HG02943 (cell line): ENCODE data around the gene ZFYVE28.

ENCODE experiments used
- ATAC-seq: cut with Tn5 transposase; IDR thresholded peaks from one replicate; pipeline ENCODE4 v1.9.1; 2021; ENCODE audit warnings: mild to moderate bottlenecking, low read depth, moderate library complexity; ENCODE audit not compliant: unreplicated experiment

The ZFYVE28 gene

GRCh38 chr4:2254665-2255500 is 163.6 kb downstream of the ZFYVE28 start:
- ATAC-seq, result no peak

GRCh38 chr4:2253160-2254084 is 165.0 kb downstream of the ZFYVE28 start:
- no peak for ATAC-seq

DNA sequence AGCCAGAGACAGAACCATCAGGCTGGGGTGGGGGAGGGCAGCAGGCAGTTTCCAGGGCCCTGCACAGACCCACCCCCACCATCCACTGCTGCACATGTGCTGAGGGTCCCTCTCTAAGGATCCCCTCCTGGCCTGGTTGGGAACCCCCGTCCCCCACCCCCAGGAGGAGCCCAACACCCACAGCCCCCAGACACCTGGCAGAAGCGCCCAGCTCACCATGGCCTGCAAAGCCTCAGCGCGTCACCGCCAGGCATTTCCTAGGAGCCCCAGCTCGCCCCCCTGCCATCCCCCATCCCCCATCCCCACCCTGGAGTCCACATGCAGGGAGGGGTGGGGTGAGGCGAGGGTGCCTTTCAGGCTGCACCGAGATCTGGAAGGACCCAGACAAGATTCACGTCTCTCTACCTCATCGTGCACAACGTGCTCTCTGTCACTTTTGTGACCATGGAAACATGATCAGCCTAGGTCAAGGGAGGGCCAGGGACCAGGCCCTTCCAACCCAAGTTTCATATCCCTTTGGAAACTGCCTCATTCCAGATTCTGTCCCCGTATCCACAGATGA is 165.8 kb downstream of the ZFYVE28 start:
- no peak for ATAC-seq

GRCh38 chr4:2251795-2252529 is 166.5 kb downstream of the ZFYVE28 start:
- ATAC-seq, result no peak

- no peak for ATAC-seq
These were observed 167.2 kb downstream of the ZFYVE28 start for GRCh38 chr4:2251073-2251794.

DNA sequence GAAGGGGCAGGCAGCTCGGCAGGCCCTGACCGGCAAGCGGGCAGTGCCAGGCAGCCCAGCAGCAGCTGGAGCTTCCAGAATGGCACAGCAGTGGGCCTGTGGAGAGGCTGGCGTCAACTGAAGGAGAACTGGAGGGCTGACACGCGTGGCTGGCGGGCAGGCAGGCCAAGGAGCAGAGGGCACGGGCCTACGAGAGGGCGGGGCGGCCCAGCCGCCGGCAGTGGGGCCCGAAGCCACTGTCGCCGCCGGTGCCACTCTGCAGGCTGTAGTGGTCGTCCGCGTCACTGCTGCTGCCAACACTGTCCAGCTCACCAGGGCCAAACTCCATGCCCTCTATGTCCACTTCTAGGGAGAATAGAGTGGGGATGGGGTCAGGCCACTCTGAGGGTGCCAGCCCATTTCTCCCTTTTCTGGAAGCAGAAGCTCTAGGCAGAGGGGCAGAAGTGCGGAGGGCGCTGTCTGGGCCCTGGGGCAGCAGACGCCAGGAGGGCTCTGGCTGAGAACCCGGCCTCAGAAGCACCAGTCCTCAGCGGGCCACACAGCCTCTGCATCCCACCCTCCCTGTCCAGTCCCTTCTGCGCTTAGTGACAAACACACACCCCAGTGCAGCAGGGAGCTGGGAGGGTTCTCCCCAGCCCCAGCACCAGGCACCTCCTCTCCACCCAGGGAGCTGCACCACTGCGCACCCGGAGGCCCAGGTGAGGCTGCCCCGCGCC is 167.9 kb downstream of the ZFYVE28 start:
- no peak for ATAC-seq

DNA sequence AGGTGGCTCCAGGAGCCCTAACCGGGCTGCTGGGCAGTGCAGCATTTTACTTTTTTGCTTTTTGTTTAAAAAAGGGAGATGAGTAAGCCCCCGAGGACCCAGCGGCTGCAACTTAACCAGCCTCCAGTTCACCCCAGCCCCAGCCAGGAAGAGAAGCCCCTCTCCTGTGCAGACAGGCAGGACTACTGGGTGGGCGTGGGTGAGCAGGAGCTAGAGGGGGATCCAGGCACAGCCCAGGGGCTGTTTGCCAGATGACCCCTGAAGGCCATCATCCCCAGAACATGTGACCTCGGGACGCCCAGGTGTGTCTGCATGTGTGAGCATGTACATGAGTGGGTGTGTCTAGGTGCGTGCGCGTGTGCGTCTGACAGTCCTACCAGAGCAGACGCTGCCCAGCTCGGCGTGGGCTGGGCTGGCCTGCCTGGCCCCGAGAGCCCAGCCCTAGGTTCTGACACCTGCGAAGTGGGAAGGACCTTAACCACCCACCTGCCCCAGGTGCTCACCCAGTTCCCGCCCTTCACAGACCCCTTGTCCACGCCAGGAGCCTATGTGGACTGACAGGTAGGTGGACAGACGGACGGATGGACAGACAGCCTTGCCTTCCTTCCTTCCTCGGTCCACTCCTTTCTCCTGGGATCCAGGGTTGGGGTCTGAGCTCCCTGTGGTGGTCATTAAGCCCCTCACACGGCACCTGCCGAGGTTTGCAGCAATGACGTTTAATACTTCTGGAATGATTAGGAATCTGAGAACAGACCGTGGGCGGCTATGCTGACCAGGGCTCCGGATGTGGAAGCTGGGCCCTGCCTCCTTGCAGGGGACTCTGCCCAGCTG is 168.7 kb downstream of the ZFYVE28 start:
- no peak for ATAC-seq

DNA sequence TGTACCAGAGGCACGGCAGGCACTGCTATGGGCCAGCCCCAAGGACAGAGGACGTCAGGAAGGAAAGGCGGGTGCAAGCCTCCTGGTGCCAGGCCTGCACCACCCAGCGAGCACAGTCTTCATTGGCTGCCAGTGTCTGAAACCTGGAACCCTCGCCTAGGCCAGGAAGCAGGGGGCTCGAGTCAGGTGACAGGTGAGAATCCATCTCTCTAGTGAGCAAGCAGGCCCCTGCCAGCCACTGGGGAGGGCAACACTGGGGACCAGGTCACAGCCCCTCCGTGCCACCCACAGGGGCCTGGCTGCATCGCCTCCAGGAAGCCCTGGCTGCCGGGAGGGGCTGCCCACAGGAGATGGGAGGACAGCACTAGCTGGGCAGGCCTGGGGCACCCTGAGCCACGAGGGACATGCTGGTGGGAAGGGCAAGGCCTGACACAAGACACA is 169.6 kb downstream of the ZFYVE28 start:
- no peak for ATAC-seq

DNA sequence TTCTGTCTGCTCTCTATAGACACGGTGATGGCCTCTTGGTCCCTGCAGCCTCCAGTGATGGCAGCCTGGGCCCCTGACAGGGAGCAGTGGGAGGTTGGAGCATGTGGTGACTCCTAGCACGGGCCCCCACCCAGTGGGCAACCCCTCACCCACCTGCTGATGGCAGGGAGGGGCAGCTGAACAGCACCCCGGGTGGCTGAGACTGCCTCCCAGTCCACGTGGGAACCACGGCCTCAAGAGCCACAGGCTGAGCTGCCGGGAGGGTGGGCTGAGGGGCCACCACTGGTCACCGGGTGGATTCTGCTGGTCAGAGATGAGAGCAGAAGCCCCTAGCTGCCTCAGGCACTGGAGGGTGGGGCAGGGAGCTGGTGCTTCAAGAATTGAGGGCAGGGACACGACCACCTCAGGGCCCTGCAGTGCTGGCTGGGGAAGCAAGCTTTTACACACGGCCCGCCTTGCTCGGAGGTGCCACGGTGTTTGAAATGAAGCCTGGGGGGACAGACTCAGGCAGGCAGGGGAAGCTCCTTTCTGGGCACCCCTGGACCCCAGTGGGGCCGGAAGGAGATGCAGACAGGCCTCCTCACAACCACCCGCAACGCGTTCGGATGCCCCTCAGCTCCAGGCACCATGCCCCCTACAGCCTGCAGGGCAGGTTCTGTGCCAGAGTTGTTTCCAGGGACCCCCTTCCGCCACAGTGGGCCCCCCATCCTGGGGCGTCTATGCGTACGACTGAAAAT is 170.2 kb downstream of the ZFYVE28 start:
- ATAC-seq, result no peak

GRCh38 chr4:2247128-2248043 is 171.1 kb downstream of the ZFYVE28 start:
- ATAC-seq, result no peak

DNA sequence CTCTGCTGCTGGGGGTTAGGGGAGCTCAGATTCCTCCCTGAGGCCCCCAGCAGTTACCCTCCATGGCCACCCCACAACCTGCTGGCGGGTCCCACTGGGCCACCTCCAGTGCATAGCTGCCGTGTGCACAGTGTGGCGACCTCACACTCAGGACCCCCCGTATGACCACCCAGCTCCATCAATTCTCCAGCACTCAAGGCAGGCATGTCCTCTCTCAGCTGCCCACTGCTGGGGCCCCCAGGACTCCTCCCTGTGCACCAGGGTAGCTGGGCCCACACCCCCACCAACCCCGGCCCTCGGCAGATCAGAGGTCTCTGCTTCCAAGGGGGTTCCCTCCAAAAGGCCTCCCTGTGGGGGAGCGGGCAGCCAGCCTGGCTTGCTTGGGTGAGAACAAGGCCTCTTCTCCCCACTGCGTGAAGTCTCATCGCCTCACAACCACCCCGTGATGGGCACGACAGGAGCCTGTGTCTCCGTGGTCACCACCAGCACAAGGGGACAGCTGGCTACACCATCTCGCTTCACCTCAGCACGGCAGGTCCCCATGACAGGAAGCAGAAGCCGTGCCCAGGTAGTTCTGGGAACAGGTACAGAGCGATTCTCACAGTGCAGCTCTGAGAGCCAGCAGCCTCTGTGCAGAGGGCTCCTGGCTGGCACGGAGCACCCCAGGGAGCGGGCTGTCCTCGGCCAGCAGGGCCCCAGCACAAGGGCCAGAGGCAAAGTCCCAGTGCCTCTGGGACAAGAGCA is 171.9 kb downstream of the ZFYVE28 start:
- no peak for ATAC-seq

GRCh38 chr4:2245787-2246275 is 172.6 kb downstream of the ZFYVE28 start:
- no peak for ATAC-seq

DNA sequence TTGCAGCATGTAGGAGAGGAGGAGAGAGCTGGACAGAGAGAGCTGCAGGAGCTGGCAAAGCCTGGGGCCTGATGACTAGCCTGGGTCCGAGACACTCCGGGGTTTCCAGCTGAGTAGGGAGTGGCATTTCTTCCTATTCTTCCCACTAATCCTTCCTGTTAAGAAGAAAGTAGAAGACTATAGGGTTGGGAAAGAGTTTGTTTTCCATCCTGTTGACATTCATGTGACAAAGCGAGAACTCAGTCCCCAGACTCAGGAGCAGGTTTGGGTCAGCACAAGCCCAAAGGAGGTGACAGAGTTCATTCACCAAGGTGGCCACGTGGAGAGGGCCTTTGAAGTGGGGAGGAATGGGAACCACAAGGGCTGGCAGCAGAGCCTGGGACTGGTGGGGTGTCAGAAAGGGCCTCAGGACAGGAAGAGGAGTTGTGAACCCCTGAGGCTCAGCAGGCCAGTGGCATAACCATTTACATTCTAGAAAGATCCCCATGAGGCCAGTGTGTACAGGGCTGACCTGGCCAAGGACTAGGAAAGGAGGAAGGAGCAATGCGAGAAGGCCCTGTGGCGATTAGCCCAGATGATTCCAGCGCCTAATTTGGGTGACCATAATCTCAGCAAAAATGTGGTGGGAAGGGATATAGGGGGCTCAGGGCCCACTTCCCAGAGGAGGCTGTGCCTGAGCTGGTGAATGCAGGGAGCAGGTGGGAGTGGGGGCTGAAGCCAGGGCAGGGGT is 173.2 kb downstream of the ZFYVE28 start:
- ATAC-seq, result no peak

GRCh38 chr4:2243681-2244380 is 174.6 kb downstream of the ZFYVE28 start:
- no peak for ATAC-seq
